HG03575 (cell line): ENCODE data around the gene ZNF266.

Source experiments
- ATAC-seq: cut with Tn5 transposase; IDR thresholded peaks from one replicate; pipeline ENCODE4 v1.9.1; 2021; ENCODE audit not compliant: unreplicated experiment, insufficient number of reproducible peaks, low FRiP score; ENCODE audit errors: extremely low read depth

ZNF266 gene

GRCh38 chr19:9435279-9436268, at the start of gene ZNF266:
Gene ZNF266 (minus strand): TSS chr19:9435573. CDS start chr19:9420089, 15,484 bp downstream.
- ATAC-seq = no peak

- ATAC-seq = no peak
These were observed 49.8 kb upstream of the ZNF266 start for GRCh38 chr19:9485140-9485539.

- no peak for ATAC-seq
These were observed 39.6 kb upstream of the ZNF266 start for GRCh38 chr19:9474975-9475374.

GRCh38 chr19:9467161-9467560, 31.8 kb upstream of the ZNF266 start:
- ATAC-seq = no peak

- no peak for ATAC-seq
These were observed 26.6 kb upstream of the ZNF266 start for GRCh38 chr19:9461938-9462337.

GRCh38 chr19:9456018-9456689, 20.8 kb upstream of the ZNF266 start:
- ATAC-seq = no peak

GRCh38 chr19:9453953-9454352, 18.6 kb upstream of the ZNF266 start:
- ATAC-seq = no peak

- no peak for ATAC-seq
These were observed 9.7 kb upstream of the ZNF266 start for GRCh38 chr19:9445037-9445436.

- ATAC-seq = no peak
These were observed 985 bp upstream of the ZNF266 start for GRCh38 chr19:9436358-9436757.

- no peak for ATAC-seq
These were observed 3.9 kb downstream of the ZNF266 start for GRCh38 chr19:9431475-9431874.

- no peak for ATAC-seq
These were observed 4.9 kb downstream of the ZNF266 start for GRCh38 chr19:9430444-9430843.

GRCh38 chr19:9427941-9428340, 7.4 kb downstream of the ZNF266 start:
- ATAC-seq = no peak

- ATAC-seq = no peak
These were observed 22.0 kb downstream of the ZNF266 start for GRCh38 chr19:9413240-9413954.

- ATAC-seq = no peak
These were observed 27.5 kb downstream of the ZNF266 start for GRCh38 chr19:9407827-9408226.

GRCh38 chr19:9406798-9407352, 28.5 kb downstream of the ZNF266 start:
- ATAC-seq = no peak

- ATAC-seq = no peak
These were observed 54.0 kb downstream of the ZNF266 start for GRCh38 chr19:9381361-9381785.

- ATAC-seq = no peak
These were observed 64.4 kb downstream of the ZNF266 start for GRCh38 chr19:9370738-9371619.

GRCh38 chr19:9362905-9363304, 72.5 kb downstream of the ZNF266 start, which contains the start of gene ZNF177:
Gene ZNF177 (plus strand): TSS chr19:9363013. CDS start chr19:9378312, 15,299 bp downstream.
- ATAC-seq = no peak
